Measurements from ENCODE around the gene ALDH1L1. TPM values are rescaled to one million over a fixed set of nuclear protein-coding genes. Genes with fewer than 3 reads are reported as not detected.
"Not testable (repeated sequence)": the region's sequence is repeated elsewhere in the genome, so short reads cannot be mapped to it uniquely, and the experiment has no call there.

ALDH1L1 gene
- total RNA-seq, 4 donors from 2014 or later = 43.5 to 108 (median 69.0) TPM

DNA sequence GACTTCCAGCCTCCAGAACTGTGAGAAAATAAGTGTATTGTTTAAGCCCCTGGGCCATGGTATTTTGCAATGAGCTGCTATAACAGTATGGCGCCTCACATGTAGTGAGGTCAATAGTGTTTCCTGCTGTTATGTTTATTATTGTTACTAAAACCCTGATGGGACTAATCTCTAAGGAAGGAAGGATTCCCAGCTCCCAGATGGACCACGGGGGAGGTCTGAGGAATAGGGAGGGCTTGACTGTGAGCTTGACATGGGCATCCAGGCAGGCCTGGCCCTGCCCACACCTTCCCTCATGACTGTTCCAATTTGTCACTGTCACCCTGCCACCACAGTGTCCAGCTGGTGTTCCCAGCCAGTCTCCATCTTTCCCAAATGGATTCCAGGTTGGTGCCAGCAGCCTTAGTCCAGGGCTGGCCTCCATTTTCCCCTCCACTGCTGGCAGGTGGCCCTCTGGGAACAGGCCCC, 82.0 kb downstream of the ALDH1L1 start:
- in situ Hi-C loops (cut with MboI; ENCODE audit: low sequenced_read_pairs in 4 of 4) = no loop called here
- no peak overlapping the region for H3K4me3 ChIP-seq
- peaks cover 49 to 50% of the 10 kb centered on the region in 2 donors for H3K4me1 ChIP-seq
- intact Hi-C loops (cut with DNase I; ENCODE audit: low total_unique reads) = no loop called here
- ATAC-seq (peak; percentile 24 to 56), DNase-seq (peak in 1 of 2 donors; percentile 79)
- no peaks in the 10 kb centered on the region for H3K9me3 ChIP-seq
- no peaks in the 10 kb centered on the region for H3K36me3 ChIP-seq
- TF ChIP-seq CTCF (IDR thresholded peaks at IDR 0.05 in 4 of 5, conservative IDR thresholded peaks at IDR 0.05 in 1 of 5) (no peak), POLR2A (IDR thresholded peaks at IDR 0.05) (no peak)
- H3K27me3 ChIP-seq = no peaks in the 10 kb centered on the region
- peak overlapping the region; percentile 84 to 87 (median 84) for H3K27ac ChIP-seq

GRCh38 chr3:126097801-126098200, 82.6 kb downstream of the ALDH1L1 start:
- Histone ChIP-seq H3K4me1 (peaks cover 43% of the 10 kb centered on the region in 2 donors), H3K4me3 (no peak overlapping the region), H3K36me3 (no peaks in the 10 kb centered on the region), H3K27ac (peak overlapping the region; percentile 84 to 87 (median 84)), H3K27me3 (no peaks in the 10 kb centered on the region), H3K9me3 (no peaks in the 10 kb centered on the region)
- ATAC-seq (no peak), DNase-seq (no peak)
- in situ Hi-C loops (cut with MboI; ENCODE audit: low sequenced_read_pairs in 4 of 4) (no loop called here), intact Hi-C loops (cut with DNase I; ENCODE audit: low total_unique reads) (no loop called here)
- no peak for TF ChIP-seq POLR2A (IDR thresholded peaks at IDR 0.05)
- TF ChIP-seq CTCF (IDR thresholded peaks at IDR 0.05 in 4 of 5, conservative IDR thresholded peaks at IDR 0.05 in 1 of 5) = no peak

GRCh38 chr3:126096274-126096673, 84.1 kb downstream of the ALDH1L1 start:
- in situ Hi-C loops (cut with MboI; ENCODE audit: low sequenced_read_pairs in 4 of 4); H3K36me3 ChIP-seq; H3K4me3 ChIP-seq; intact Hi-C loops (cut with DNase I; ENCODE audit: low total_unique reads); DNase-seq; H3K27me3 ChIP-seq; H3K27ac ChIP-seq; H3K9me3 ChIP-seq; ATAC-seq: not testable (repeated sequence)
- peaks cover 27 to 29% of the 10 kb centered on the region in 2 donors for H3K4me1 ChIP-seq

- H3K4me3 ChIP-seq; intact Hi-C loops (cut with DNase I; ENCODE audit: low total_unique reads); DNase-seq; H3K36me3 ChIP-seq; ATAC-seq; in situ Hi-C loops (cut with MboI; ENCODE audit: low sequenced_read_pairs in 4 of 4); H3K4me1 ChIP-seq; H3K27ac ChIP-seq; H3K9me3 ChIP-seq; H3K27me3 ChIP-seq: not testable (repeated sequence)
These were observed 88.3 kb downstream of the ALDH1L1 start for GRCh38 chr3:126092128-126092527.

GRCh38 chr3:126087552-126088175, 92.7 kb downstream of the ALDH1L1 start:
- in situ Hi-C loops (cut with MboI; ENCODE audit: low sequenced_read_pairs in 4 of 4) (loop anchor here in 1 of 4 donors (10.0 kb wide), 1 partner anchor 113 kb away; no protein-coding TSS in a partner anchor), intact Hi-C loops (cut with DNase I; ENCODE audit: low total_unique reads) (loop anchor here (10.0 kb wide), 1 partner anchor 93 kb away; no protein-coding TSS in a partner anchor)
- DNase-seq (no peak), ATAC-seq (no peak)
- Histone ChIP-seq H3K4me1 (peaks cover 9 to 11% of the 10 kb centered on the region in 2 donors), H3K4me3 (no peak overlapping the region), H3K27ac (no peak overlapping the region), H3K36me3 (no peaks in the 10 kb centered on the region), H3K27me3 (no peaks in the 10 kb centered on the region), H3K9me3 (no peaks in the 10 kb centered on the region)
- TF ChIP-seq POLR2A (IDR thresholded peaks at IDR 0.05) (no peak), CTCF (IDR thresholded peaks at IDR 0.05 in 4 of 5, conservative IDR thresholded peaks at IDR 0.05 in 1 of 5) (no peak)
